Measurements from ENCODE around the gene SLC17A9.
A peak's percentile ranks its signal among the peaks of the same experiment; 100 is the strongest.
"Not testable (repeated sequence)": the region's sequence is repeated elsewhere in the genome, so short reads cannot be mapped to it uniquely, and the experiment has no call there.

Gene SLC17A9

GRCh38 chr20:62911701-62912280 lies 40.7 kb upstream of the SLC17A9 start:
- in situ Hi-C loops (cut with HindIII; ENCODE audit: low pct_unique_long_range_greater_than_20kb, low sequenced_read_pairs) = no loop called here
- TF ChIP-seq JUND (IDR thresholded peaks at IDR 0.05; ENCODE audit: low read depth) = no peak
- DNase-seq (ENCODE audit: low read depth in 1 of 2, low spot score in 1 of 2) = no peak

GRCh38 chr20:62913043-62913630 lies 39.4 kb upstream of the SLC17A9 start:
- DNase-seq (ENCODE audit: low read depth in 1 of 2, low spot score in 1 of 2) = no peak
- in situ Hi-C loops (cut with HindIII; ENCODE audit: low pct_unique_long_range_greater_than_20kb, low sequenced_read_pairs) = no loop called here
- TF ChIP-seq JUND (IDR thresholded peaks at IDR 0.05; ENCODE audit: low read depth) = no peak

DNA sequence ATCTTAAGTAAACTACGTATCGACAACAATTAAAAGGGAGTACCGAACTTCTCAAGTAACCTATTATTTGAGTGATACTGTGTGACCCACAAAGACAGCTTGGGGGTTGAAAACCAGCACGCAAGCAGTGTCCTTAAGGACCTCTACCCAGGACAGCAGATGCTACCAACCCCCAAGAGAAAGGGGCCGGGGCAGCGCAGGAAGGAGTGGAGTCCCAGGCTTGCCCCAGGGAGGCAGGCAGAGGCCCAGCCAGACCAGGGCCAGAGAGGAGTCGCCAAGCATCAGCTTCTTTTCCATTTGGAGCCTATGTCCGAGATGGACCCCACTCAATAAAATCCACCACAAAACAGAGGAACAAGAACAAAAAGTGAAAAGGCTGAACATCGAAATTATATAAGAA lies 38.1 kb upstream of the SLC17A9 start:
- DNase-seq (ENCODE audit: low read depth in 1 of 2, low spot score in 1 of 2) = no peak
- TF ChIP-seq JUND (IDR thresholded peaks at IDR 0.05; ENCODE audit: low read depth) = no peak
- in situ Hi-C loops (cut with HindIII; ENCODE audit: low pct_unique_long_range_greater_than_20kb, low sequenced_read_pairs) = no loop called here

- DNase-seq (ENCODE audit: low read depth in 1 of 2, low spot score in 1 of 2) = peak; percentile 63 to 88
- TF ChIP-seq JUND (IDR thresholded peaks at IDR 0.05; ENCODE audit: low read depth) = no peak
- in situ Hi-C loops (cut with HindIII; ENCODE audit: low pct_unique_long_range_greater_than_20kb, low sequenced_read_pairs) = no loop called here
Measured at GRCh38 chr20:62914970-62915457, 37.5 kb upstream of the SLC17A9 start.

DNA sequence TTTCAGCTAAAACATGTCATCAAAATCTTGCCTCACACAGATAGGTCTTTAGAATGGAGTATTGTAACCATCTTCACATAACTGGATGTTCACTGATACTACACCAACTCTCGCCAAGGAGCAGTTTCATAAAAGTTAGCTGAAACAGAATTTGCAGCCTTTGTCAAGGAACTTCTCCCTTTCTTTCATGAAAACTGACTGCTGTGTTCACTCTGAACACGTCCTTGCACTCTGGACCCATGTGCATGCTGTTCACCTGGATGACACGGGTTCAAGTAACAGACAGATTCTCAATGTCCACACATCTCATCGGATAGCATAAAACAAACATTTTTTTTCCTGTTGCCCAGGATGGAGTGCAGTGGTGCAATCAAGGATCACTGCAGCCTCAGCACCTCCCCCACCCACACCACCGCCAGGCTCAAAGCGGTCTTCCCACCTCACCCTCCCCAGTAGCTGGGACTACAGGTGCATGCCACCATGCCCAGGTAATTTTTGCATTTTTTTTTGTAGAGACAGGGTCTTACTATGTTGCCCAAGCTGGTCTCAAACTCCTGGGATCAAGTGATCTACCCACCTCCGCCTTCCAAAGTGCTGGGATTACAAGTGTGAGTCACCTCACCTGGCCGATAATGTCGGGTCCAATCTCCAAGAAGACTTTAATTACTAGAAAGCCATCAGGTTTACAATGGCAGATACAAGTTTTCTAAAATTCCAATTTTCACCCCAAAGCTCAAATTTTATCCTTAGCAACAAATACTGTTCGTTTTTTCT lies 35.6 kb upstream of the SLC17A9 start:
- TF ChIP-seq JUND (IDR thresholded peaks at IDR 0.05; ENCODE audit: low read depth) = no peak
- in situ Hi-C loops (cut with HindIII; ENCODE audit: low pct_unique_long_range_greater_than_20kb, low sequenced_read_pairs) = no loop called here
- no peak for DNase-seq (ENCODE audit: low read depth in 1 of 2, low spot score in 1 of 2)

DNA sequence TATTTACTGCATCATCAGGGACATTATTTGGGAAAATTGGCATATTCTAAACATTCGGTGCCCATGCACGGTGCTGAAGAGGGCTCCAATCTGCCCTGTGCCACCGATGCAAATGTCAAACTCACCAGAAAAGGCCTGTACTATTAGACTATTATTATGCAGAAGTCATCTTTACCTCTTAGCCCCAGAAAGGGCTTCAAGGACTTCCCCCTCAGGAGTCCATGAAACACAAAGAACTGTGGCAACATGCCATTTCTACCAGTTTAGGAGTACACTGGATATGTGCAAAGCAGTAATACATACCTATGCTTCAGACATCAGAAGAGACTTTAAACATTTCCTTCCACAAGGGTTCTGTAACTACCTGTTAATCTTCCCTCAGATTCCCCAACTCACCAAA lies 34.8 kb upstream of the SLC17A9 start:
- in situ Hi-C loops (cut with HindIII; ENCODE audit: low pct_unique_long_range_greater_than_20kb, low sequenced_read_pairs) = no loop called here
- no peak for TF ChIP-seq JUND (IDR thresholded peaks at IDR 0.05; ENCODE audit: low read depth)
- no peak for DNase-seq (ENCODE audit: low read depth in 1 of 2, low spot score in 1 of 2)

DNA sequence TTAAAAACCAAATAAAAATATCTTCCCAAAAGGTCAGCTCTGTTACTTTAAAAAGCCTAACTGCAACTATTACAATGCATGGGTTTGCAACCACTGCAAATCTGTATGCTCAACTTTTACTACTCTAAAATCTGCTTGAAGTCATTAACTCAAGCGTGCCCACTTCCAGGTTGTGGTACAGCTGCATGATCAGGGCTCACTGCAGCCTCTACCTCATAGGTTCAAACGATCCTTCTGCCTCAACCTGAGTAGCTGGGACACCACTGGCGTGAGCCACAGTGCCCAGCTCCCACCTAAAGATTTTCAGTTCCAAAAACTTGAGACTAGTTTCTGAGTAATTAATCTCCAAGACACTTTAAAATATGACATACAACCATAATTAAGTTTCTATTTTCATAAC lies 34.4 kb upstream of the SLC17A9 start:
- no peak for TF ChIP-seq JUND (IDR thresholded peaks at IDR 0.05; ENCODE audit: low read depth)
- DNase-seq (ENCODE audit: low read depth in 1 of 2, low spot score in 1 of 2) = no peak
- in situ Hi-C loops (cut with HindIII; ENCODE audit: low pct_unique_long_range_greater_than_20kb, low sequenced_read_pairs) = no loop called here

DNA sequence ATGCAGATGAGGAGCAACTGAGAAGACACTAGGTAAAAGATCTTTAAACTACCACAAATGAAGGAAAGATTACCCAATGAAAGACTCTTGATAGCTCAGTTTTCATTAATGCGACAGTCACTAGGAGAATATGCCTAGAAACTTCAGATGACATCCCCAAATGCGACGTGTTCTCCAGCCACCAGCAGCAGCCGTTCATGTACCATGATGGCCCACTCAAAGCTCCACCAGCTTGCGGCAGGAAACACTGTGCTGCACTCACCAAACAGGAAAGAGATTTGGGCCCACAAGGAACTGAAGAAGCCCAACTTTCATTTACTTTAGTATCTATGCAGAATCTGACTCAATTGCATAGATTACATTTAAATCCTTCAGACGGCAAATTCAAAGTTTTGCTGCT lies 33.7 kb upstream of the SLC17A9 start:
- in situ Hi-C loops (cut with HindIII; ENCODE audit: low pct_unique_long_range_greater_than_20kb, low sequenced_read_pairs) = no loop called here
- DNase-seq (ENCODE audit: low read depth in 1 of 2, low spot score in 1 of 2) = no peak

GRCh38 chr20:62920039-62920645 lies 32.4 kb upstream of the SLC17A9 start:
- DNase-seq (ENCODE audit: low read depth in 1 of 2, low spot score in 1 of 2) = no peak
- in situ Hi-C loops (cut with HindIII; ENCODE audit: low pct_unique_long_range_greater_than_20kb, low sequenced_read_pairs) = no loop called here
- TF ChIP-seq JUND (IDR thresholded peaks at IDR 0.05; ENCODE audit: low read depth) = no peak

More for the DNA sequence above, 33.7 kb upstream of the SLC17A9 start:
- no peak for TF ChIP-seq JUND (IDR thresholded peaks at IDR 0.05; ENCODE audit: low read depth)

DNA sequence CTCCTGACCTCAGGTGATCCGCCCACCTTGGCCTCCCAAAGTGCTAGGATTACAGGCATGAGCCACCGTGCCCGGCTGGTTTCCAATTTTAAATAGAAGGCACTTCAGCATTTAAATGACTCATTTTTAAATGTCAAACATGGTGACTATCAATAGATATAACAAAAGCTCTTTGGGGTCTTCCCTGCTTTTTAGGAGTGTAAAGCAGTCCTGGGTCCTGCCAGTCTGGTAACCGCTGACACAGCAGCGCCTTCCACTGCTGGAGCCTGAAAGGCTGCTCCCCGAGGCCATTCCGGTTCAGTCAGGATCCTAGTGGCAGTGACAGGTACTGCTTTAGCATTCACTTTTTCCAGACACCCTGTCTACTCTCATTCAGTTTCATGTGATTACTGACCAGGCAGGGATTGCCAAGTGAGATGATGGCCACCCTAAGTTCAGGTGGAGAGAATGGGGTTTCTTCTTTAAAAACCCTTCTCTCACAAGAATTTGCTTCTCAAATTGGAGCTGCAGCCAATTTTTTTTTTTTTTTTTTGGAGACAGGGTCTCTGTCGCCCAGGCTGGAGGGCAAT lies 31.3 kb upstream of the SLC17A9 start:
- in situ Hi-C loops (cut with HindIII; ENCODE audit: low pct_unique_long_range_greater_than_20kb, low sequenced_read_pairs) = no loop called here
- DNase-seq (ENCODE audit: low read depth in 1 of 2, low spot score in 1 of 2) = peak; percentile 81 to 91
- TF ChIP-seq JUND (IDR thresholded peaks at IDR 0.05; ENCODE audit: low read depth) = no peak

- in situ Hi-C loops (cut with HindIII; ENCODE audit: low pct_unique_long_range_greater_than_20kb, low sequenced_read_pairs) = no loop called here
- DNase-seq (ENCODE audit: low read depth in 1 of 2, low spot score in 1 of 2) = peak in 1 of 2 experiments; percentile 55
- no peak for TF ChIP-seq JUND (IDR thresholded peaks at IDR 0.05; ENCODE audit: low read depth)
Measured at GRCh38 chr20:62922451-62922921, 30.0 kb upstream of the SLC17A9 start.

DNA sequence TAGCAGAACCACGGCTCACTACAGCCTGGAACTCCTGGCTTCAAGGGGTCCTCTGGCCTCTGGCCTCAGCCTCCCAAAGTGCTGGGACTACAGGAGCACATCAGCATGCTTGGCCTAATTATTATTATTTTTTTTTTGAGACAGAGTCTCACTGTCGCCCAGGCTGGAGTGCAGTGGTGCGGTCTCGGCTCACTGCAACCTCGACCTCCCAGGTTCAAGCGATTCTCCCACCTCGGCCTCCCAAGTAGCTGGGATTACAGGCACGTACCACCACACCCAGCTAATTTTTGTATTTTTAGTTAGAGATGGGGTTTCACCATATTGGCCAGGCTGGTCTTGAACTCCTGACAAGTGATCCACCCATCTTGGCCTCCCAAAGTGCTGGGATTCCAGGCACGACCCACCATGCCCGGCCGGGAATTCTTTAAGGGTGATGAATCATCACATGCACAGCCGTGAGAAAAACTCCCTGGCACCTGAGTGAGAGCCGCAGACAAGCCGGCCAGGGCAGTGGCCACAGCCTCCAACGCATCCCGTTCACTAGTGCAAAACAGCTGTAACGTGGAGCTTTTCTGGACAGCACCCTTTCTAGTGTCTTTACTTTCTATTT lies 29.3 kb upstream of the SLC17A9 start:
- in situ Hi-C loops (cut with HindIII; ENCODE audit: low pct_unique_long_range_greater_than_20kb, low sequenced_read_pairs) = not testable (repeated sequence)
- peak in 1 of 2 experiments; percentile 88 for DNase-seq (ENCODE audit: low read depth in 1 of 2, low spot score in 1 of 2)

Data from T47D (cell line).